Left colon (tissue), 2 donors: ENCODE results near the gene MEOX2. TPM values are rescaled to one million over a fixed set of nuclear protein-coding genes. Genes with fewer than 3 reads are reported as not detected.

ENCODE experiments used
- ATAC-seq: fragments of 200-7000 bp; cut with Tn5 transposase; one replicate; pipeline ENCODE4 v1.9.1; 2020; ENCODE audit warnings: mild to moderate bottlenecking, moderate library complexity
- DNase-seq, 2 donors: peaks; one replicate each; pipeline ENCODE4 v3.0.0-alpha.2; 2020
- intact Hi-C, 2 donors: fragments of 100-400 bp; cut with DNase I in 1 of 2; cut with micrococcal nuclease in 1 of 2; formaldehyde crosslinking; loops; one replicate each; pipeline versions ENCODE4 v1.11.2 to v1.14.0; 2022; cut with DNase I, micrococcal nuclease
- long read RNA-seq: library from polyadenylated mRNA; unstranded; transcript quantifications from one replicate; pipeline ENCODE4 v2.0.0, GENCODE V29; 2021
- total RNA-seq, 2 donors: library from RNA; stranded (reverse); fragmentation: NEBNext Ultra II Directional; extraction: Animal tissue kit (Norgen Biotek cat#: 25700); gene quantifications; one replicate each; pipeline ENCODE4 v1.2.1, GENCODE V29; 2021
- donor health status: DM: no; HTN: no; CAD: no.
- donor health status: DM: yes; HTN: yes; CAD: no.

Gene MEOX2
- total RNA-seq: 1 to 10 TPM in 1 of 2 donors, under 1 TPM in 1; 0.37 to 1.6 TPM
- long read RNA-seq, transcript MEOX2-201 (3 exons, 2,500 nt): major isoform, 5 of 7 reads
- long read RNA-seq, partial matches to known transcripts: 0 of 7 reads
- long read RNA-seq, other reads (novel, unspliced or antisense): 2 of 7 reads

DNA sequence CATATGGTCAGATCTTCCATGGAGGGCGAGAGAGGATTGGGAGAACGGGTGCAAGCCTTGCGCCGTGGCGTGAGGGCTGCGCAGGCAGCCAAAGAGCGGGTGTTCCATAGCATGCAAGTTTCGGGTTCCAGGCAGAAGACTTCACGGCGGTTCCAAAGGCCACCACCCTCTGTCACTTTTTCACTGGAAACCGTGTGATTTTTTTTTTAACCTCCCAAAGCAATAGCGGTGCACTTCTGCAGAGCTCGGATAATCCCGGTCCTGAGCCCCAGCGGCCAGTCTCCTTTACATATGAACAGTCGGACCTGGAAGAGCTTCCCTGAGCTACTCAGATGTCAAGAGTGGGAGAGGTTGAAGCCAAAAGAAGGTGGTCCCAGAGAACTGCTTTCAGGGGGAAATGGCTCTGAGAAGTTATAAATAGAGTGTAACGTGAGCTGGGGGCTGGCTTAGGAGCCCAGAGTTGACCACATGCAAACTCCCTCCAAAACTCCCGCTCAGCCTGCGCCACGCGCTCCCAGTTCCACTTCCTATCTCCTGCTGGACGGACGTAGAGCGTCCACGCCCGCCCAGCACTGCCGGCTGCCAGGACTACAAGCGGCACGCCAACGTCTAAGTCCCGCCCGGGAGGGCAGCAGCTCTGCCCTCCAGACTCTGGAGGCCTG lies at the start of gene MEOX2:
MEOX2 (minus strand) TSS at position 389 of the 662 bp plus-strand sequence; CDS start at position 108, 281 bp downstream.
- DNase-seq (peak; percentile 36 to 59), ATAC-seq (peak; percentile 94)
- intact Hi-C loops: no loop called here

GRCh38 chr7:15729746-15730145 lies 43.3 kb upstream of the MEOX2 start:
- no peak for ATAC-seq
- intact Hi-C loops: no loop called here
- DNase-seq: no peak

GRCh38 chr7:15725051-15725450 lies 38.6 kb upstream of the MEOX2 start:
- DNase-seq: no peak
- no peak for ATAC-seq
- intact Hi-C loops: no loop called here

- no peak for ATAC-seq
- DNase-seq: no peak
- intact Hi-C loops: no loop called here
Measured at GRCh38 chr7:15723841-15724240, 37.4 kb upstream of the MEOX2 start.

DNA sequence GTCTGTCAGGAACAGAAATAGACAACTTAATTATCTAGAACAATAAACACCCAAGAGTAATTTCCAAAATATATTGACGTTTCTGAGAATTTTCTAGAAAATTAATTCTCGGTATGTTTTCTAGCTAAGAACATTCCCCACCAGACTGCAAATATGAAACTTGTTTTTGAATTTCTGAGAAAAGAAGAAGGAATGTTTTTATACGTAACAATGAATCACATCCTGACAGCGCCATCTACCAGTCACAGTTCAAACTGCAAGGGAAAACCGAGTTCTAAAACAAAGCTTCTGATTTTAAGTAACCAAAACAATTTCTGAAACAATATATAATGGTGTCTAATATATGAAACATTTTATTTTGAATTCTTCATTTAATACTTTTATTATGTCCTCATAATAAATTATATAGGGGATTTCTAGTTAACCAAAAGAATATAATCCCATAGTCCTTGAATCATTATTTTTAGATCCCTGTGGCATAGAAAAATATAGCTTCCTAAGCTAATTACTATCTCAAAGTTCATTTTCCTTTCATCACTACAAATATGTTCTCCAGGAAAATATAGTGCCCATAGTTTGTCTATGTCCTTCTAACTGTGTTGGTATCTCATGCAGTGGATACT lies 34.5 kb upstream of the MEOX2 start:
- ATAC-seq (no peak), DNase-seq (peak in 1 of 2 donors; percentile 30)
- intact Hi-C loops: loop anchor here in 1 of 2 donors (2.0 kb wide), 1 partner anchor 416 kb away; no protein-coding TSS in a partner anchor

DNA sequence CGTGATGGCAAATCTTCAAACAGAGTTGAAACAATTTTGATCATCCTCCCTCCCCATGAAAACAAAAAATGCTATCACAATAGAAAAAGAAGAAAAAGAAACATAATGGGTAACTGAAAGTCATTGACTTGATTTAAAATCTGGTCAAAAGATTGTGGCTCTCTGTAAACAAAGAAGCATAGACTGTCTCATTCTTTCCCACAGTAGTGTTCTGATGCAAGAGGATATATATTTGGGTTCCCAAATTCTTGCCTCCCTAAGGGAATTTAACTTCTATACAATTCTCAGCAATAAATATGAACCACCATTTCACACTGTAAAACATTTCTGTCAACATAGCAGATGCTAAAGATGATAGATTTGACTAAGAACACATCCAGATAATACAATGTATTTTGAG lies 32.8 kb upstream of the MEOX2 start:
- ATAC-seq: no peak
- intact Hi-C loops: no loop called here
- DNase-seq: no peak

DNA sequence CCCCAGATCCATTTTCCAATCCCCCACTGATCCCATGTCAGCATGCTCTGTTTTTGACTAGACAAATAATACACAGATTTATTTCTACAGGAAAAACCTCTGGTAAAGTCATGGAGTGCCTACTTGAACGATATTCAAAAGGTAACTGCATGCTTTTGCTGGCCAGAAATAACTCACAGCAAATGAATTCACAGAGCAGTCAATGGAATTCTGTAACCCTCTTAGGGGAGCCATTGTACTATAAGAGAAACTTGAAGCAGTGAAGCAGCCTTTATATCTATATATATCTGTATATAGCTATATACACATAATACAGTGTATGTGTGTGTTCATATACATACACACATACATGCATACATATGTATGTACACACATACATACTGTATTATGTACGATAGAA lies 29.0 kb upstream of the MEOX2 start:
- ATAC-seq: no peak
- no peak for DNase-seq
- intact Hi-C loops: no loop called here

DNA sequence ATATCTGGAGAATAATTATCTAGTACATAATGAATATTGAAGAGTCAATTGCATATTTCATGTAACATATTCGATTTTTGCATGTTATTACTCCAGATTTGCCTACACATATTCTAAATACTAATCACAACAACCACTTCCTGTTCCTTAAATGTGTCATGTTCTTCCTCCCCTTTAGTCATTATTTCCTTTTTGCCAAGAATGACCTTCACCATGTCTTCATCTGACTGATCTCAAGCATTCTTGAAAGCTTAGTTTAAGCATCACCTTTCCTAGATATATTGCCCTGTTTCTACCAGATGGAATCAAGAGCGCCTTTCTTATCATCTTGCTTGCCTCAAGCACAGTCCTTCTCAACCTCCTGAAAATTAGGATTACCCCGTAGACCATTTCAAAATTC lies 23.5 kb upstream of the MEOX2 start:
- ATAC-seq: no peak
- intact Hi-C loops: no loop called here
- no peak for DNase-seq

- ATAC-seq (no peak), DNase-seq (no peak)
- intact Hi-C loops: no loop called here
Measured at GRCh38 chr7:15707570-15707969, 21.1 kb upstream of the MEOX2 start.

DNA sequence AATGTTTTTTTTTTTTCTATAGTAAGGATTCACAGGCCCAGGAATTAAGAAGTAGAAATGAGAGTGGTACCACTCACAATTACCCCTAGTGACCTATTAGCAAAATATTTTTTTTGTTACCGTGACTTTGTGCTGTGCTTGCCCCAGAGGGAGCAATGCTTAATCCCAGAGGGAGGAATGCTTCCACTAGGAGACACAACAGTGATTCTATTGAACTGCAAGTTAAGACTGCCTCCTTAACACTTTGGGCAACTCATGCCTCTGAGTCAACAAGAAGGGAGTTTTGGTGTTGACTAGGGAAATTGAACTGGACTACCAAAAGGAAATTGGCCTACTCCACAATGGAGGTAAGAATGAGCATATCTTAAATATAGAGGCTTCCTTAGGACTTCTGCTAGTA lies 17.2 kb upstream of the MEOX2 start:
- ATAC-seq: no peak
- intact Hi-C loops: no loop called here
- DNase-seq: no peak

- no peak for DNase-seq
- intact Hi-C loops: no loop called here
- no peak for ATAC-seq
Measured at GRCh38 chr7:15692501-15693020, 6.1 kb upstream of the MEOX2 start.

- DNase-seq: no peak
- intact Hi-C loops: no loop called here
- ATAC-seq: no peak
Measured at GRCh38 chr7:15688911-15689310, 2.4 kb upstream of the MEOX2 start.

- DNase-seq (no peak), ATAC-seq (no peak)
- intact Hi-C loops: no loop called here
Measured at GRCh38 chr7:15688279-15688626, 1.8 kb upstream of the MEOX2 start.

- intact Hi-C loops: no loop called here
Measured at GRCh38 chr7:15687546-15688278, 1.2 kb upstream of the MEOX2 start.

DNA sequence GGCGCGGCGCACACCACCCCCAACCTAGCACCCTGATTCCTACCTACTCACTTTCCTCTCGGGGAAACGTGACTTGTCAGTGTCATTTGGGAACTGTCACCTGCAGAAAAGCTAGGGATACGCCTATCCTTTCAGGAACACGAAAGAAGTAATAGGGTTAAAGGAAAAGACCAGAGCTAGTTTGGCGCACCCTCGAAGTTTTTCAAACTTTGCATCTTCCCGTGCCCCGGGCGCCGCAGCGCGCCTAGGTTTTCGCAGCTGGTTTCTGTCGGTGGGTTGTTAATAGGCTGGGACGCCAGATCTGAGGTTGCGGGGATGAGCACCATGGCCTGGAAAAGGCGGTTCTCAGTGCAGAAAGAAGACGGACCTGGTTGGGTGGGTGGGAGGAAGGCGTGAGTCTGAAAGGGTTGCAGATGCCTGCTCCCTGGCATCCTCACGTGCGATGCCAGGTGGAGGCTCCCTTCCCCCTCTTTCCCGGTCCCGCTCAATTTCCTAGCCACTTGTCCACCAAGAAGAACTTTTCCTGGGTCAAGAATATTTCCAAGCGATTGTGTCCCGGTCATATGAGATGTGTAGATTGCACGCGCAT lies 568 bp upstream of the MEOX2 start:
- ATAC-seq: peak; percentile 14
- DNase-seq: peak in 1 of 2 donors; percentile 4
- intact Hi-C loops: no loop called here

More at GRCh38 chr7:15687546-15688278, 1.2 kb upstream of the MEOX2 start:
- DNase-seq (peak in 1 of 2 donors; percentile 4), ATAC-seq (no peak)

DNA sequence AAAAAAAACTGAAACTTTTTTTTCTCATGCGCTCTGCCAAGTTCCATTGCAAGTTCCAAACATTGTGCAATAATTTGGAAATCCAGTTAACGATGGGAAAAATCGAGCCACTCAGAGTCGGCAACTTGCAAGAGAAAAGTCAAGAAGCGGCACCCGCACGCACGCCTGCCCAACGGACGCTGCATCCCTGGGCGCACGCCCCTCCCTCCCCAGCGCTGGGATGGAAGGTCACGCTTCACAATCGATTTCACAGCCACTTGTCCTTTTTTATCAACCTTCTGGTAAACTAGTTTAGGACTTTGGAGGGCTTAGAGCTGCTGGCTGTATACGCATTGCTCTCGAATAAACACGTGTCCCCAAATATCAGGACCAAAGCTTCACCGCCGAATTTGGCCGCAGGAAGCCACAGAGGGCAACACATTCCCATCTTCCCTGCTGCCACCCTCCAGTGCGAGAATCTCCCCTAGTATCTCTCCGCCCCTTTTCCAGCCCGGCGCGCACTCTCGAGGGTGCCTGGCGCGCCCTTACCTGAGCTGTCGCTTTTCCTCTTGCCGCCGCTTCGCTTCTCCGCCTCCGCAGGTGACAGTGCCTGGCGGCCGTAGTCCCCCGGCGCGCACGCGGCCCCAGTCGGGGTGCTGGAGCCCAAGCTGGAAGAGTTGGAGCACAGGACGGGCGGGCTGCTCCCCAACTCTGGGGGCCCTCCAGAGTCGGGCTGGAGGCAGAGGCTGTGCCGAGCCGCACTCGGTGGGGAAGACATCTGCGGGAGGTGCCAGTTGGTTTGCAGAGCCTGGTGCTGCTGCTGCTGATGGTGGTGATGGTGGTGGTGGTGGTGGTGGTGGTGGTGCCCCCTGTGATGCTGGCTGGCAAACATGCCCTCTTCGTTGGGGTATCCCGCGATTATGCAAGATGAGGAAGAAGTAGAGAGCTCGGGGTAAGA lies 857 bp downstream of the MEOX2 start:
- ATAC-seq (peak; percentile 71), DNase-seq (peak in 1 of 2 donors; percentile 36)
- intact Hi-C loops: no loop called here

- ATAC-seq: no peak
- no peak for DNase-seq
- intact Hi-C loops: no loop called here
Measured at GRCh38 chr7:15684871-15685270, 1.6 kb downstream of the MEOX2 start.

DNA sequence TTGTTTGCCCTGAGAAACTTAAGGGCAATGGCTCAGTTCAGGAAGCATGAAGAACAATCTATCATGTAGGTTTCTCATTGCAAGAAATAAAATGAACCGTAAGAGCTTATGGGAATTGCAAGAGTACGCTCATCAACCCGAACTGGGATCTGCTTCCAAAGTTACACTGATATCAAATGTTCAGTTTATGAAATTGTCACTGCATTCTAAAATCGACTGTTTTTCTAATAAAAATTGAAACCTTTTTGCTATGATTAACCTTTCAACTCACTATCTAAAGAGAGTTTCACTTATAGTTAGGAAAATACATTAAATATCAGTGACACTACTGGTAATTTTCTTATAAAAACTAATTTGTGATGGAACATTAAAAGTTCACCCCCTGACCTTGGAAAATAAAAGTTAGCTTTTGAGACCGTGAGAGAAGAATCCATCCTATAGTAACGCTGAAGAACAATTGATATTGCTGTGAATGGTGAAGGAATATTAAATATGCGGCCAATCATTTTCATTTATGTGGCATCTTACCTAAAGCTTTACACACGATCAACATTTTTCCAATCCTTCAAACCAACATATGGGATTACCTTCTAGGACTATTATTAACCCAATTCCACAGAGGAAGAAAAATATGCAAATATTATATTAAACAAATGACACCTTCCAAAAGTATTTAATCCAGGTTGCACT lies 2.2 kb downstream of the MEOX2 start:
- ATAC-seq (no peak), DNase-seq (no peak)
- intact Hi-C loops: no loop called here
